Common myeloid progenitor, CD34-positive (primary cell): Measurements from ENCODE around the gene TUBGCP5.

Experiments
- CTCF ChIA-PET: fragments of 350-600 bp; sonication (Branson Sonifier 250); formaldehyde crosslinking; loops from one replicate; lab custom pipeline; 2021; ENCODE audit warnings: antibody characterized with exemption; lab: Charles Lee
- POLR2A ChIA-PET: fragments of 350-600 bp; sonication (Branson Sonifier 250); formaldehyde crosslinking; loops from one replicate; lab custom pipeline; 2021; ENCODE audit warnings: antibody characterized with exemption; lab: Charles Lee
- DNase-seq, 3 donors: peaks; one replicate each; pipeline versions ENCODE4 v3.0.0 to v3.0.0-alpha.2; 2013
- H3K27ac ChIP-seq, 2 experiments: 1 replicate in 1 of 2; 2 replicates in 1 of 2; pipeline ENCODE4 v1.7.0; 2013; ENCODE audit warnings: inconsistent platforms in 2 of 2, low read length in 2 of 2, mild to moderate bottlenecking in 2 of 2, low read depth in 1 of 2, moderate library complexity in 1 of 2; ENCODE audit not compliant: severe bottlenecking in 2 of 2, insufficient read depth in 1 of 2, poor library complexity in 1 of 2
- H3K27me3 ChIP-seq, 5 experiments: replicated peaks in 2 of 5; 1 replicate in 3 of 5; 2 replicates in 2 of 5; pipeline versions ENCODE4 v1.6.1 to v1.7.0; 2013; ENCODE audit warnings: low read length in 4 of 5, mild to moderate bottlenecking in 2 of 5, moderate library complexity in 2 of 5, inconsistent platforms in 1 of 5; ENCODE audit not compliant: insufficient read depth in 5 of 5, control insufficient read depth in 4 of 5
- H3K36me3 ChIP-seq, 4 experiments: 1 replicate in 2 of 4; 2 replicates in 2 of 4; pipeline versions ENCODE4 v1.6.1 to v1.7.0; 2013; ENCODE audit warnings: low read length in 3 of 4, control low read depth in 1 of 4, mild to moderate bottlenecking in 1 of 4; ENCODE audit not compliant: control insufficient read depth in 4 of 4, insufficient read depth in 4 of 4
- H3K4me1 ChIP-seq, 4 experiments: 1 replicate in 3 of 4; 2 replicates in 1 of 4; pipeline versions ENCODE4 v1.6.1 to v1.7.1; 2013; ENCODE audit warnings: low read length in 3 of 4, mild to moderate bottlenecking in 3 of 4, control low read depth in 1 of 4, inconsistent platforms in 1 of 4, moderate library complexity in 1 of 4; ENCODE audit not compliant: control insufficient read depth in 4 of 4, insufficient read depth in 4 of 4; ENCODE audit errors: control extremely low read depth in 1 of 4
- H3K4me3 ChIP-seq, 7 experiments: 1 replicate in 4 of 7; 2 replicates in 3 of 7; pipeline versions ENCODE4 v1.5.1 to v1.7.0; 2013; ENCODE audit warnings: mild to moderate bottlenecking in 7 of 7, low read length in 6 of 7, moderate library complexity in 6 of 7, inconsistent platforms in 2 of 7, low read depth in 2 of 7, control low read depth in 1 of 7; ENCODE audit not compliant: insufficient read depth in 4 of 7, control insufficient read depth in 1 of 7; ENCODE audit errors: extremely low read depth in 1 of 7
- H3K9me3 ChIP-seq, 5 experiments: 1 replicate in 4 of 5; 2 replicates in 1 of 5; pipeline versions ENCODE4 v1.6.1 to v1.7.1; 2013; ENCODE audit warnings: low read length in 4 of 5, mild to moderate bottlenecking in 2 of 5, inconsistent platforms in 1 of 5, low read depth in 1 of 5, moderate library complexity in 1 of 5; ENCODE audit not compliant: control insufficient read depth in 4 of 5, insufficient read depth in 2 of 5; ENCODE audit errors: control extremely low read depth in 1 of 5
- WGBS: methylation state at CpG from one replicate; pipeline ENCODE4 v1.1.5; 2013; ENCODE audit not compliant: insufficient coverage; 5-methylcytosine and 5-hydroxymethylcytosine counted together

Gene TUBGCP5

GRCh38 chr15:22966321-22967083, 72.9 kb downstream of the TUBGCP5 start:
- H3K27me3 ChIP-seq: no peaks in the 10 kb centered on the region
- 97% methylated on average over 16 of the region's 20 CpGs for WGBS
- H3K4me1 ChIP-seq: peaks cover 0 to 20% (median 11%) of the 10 kb centered on the region in 4 experiments
- no peak for DNase-seq
- POLR2A ChIA-PET: no interaction called here
- H3K9me3 ChIP-seq: peaks cover 0 to 8% (median 0%) of the 10 kb centered on the region in 5 experiments
- peaks cover 0 to 9% (median 5%) of the 10 kb centered on the region in 4 experiments for H3K36me3 ChIP-seq
- no peak overlapping the region for H3K27ac ChIP-seq
- CTCF ChIA-PET: no interaction called here
- H3K4me3 ChIP-seq: no peak overlapping the region

DNA sequence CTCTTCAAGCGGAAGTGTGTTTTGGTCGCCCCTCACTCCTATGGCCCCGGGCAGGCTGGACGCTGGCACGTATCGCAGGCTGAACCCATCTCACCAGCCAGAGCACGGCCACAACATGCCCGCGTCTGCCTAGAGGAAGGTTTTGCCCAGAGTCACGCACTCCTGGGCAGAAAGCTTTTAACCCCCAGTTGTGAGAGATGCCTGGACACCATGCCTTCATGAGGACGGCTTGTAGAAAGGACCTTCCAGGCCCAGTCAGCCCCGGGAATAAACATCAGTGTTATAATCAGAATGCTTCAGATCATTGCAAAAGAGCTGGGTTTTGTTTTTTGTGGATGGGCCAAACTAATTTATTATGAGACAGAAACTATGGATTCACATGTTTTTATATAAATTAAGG, 75.7 kb downstream of the TUBGCP5 start:
- 95% methylated on average over 12 of the region's 12 CpGs for WGBS
- H3K27me3 ChIP-seq: no peaks in the 10 kb centered on the region
- H3K27ac ChIP-seq: no peak overlapping the region
- H3K4me1 ChIP-seq: peaks cover 0 to 30% (median 20%) of the 10 kb centered on the region in 4 experiments
- ChIA-PET POLR2A (no interaction called here), CTCF (interaction anchor here (0.9 to 1.0 kb wide), 2 partner anchors 9 to 11 kb away, joined by 3 read pairs; no protein-coding TSS in a partner anchor)
- H3K9me3 ChIP-seq: no peaks in the 10 kb centered on the region
- peaks cover 0 to 6% (median 4%) of the 10 kb centered on the region in 4 experiments for H3K36me3 ChIP-seq
- DNase-seq: no peak
- no peak overlapping the region for H3K4me3 ChIP-seq

DNA sequence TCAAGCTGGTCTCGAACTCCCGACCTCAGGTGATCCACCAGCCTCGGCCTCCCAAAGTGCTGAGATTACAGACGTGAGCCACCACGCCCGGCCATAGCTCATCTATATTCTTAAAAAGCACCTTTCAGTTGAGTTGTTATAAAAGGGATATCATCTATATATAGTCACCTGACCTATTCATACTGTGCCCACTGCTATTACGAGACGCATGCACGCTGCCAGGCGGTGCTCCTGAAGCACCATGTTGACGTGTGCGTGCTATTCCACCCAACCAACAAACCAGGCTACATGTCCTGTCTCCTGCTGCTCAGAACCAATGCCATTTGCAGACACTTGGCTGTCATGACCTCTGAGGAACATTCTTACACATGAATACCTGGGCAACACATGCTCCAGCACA, 76.8 kb downstream of the TUBGCP5 start:
- POLR2A ChIA-PET: interaction anchor here (0.7 kb wide), 1 partner anchor 18 kb away, joined by 5 read pairs; no protein-coding TSS in a partner anchor
- H3K4me1 ChIP-seq: peaks cover 0 to 35% (median 24%) of the 10 kb centered on the region in 4 experiments
- no peaks in the 10 kb centered on the region for H3K9me3 ChIP-seq
- peaks cover 0 to 5% (median 2%) of the 10 kb centered on the region in 4 experiments for H3K36me3 ChIP-seq
- H3K4me3 ChIP-seq: no peak overlapping the region
- WGBS: 100% methylated on average over 6 of the region's 12 CpGs
- DNase-seq: no peak
- H3K27me3 ChIP-seq: no peaks in the 10 kb centered on the region
- H3K27ac ChIP-seq: no peak overlapping the region
- CTCF ChIA-PET: no interaction called here

DNA sequence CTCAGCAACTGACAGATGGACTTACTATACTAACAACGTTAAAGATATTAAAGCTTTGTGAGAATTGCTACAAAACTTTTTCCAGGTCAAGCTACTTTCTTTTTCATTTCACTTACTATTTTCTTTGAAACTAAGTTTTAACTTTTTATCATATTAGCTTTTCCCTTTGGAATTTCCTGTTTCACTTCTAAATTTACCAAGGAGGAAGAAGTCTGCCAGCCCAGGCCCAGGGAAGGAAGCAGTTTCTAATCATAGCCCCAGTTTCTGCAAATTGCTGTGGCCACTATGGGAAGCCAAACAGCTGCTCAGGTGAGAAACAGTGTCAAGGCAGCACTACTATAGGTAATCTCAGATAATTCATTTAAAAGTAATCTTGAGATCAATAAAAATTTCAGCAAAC, 77.6 kb downstream of the TUBGCP5 start:
- H3K4me1 ChIP-seq: peaks cover 0 to 35% (median 24%) of the 10 kb centered on the region in 4 experiments
- no CpG with 5 or more reads among the region's 1 CpG for WGBS
- ChIA-PET POLR2A (interaction anchor here (0.6 kb wide), 1 partner anchor 19 kb away, joined by 3 read pairs; no protein-coding TSS in a partner anchor), CTCF (no interaction called here)
- H3K27me3 ChIP-seq: no peaks in the 10 kb centered on the region
- H3K4me3 ChIP-seq: no peak overlapping the region
- no peak overlapping the region for H3K27ac ChIP-seq
- H3K36me3 ChIP-seq: peaks cover 0 to 4% (median 2%) of the 10 kb centered on the region in 4 experiments
- H3K9me3 ChIP-seq: no peaks in the 10 kb centered on the region
- DNase-seq: no peak

DNA sequence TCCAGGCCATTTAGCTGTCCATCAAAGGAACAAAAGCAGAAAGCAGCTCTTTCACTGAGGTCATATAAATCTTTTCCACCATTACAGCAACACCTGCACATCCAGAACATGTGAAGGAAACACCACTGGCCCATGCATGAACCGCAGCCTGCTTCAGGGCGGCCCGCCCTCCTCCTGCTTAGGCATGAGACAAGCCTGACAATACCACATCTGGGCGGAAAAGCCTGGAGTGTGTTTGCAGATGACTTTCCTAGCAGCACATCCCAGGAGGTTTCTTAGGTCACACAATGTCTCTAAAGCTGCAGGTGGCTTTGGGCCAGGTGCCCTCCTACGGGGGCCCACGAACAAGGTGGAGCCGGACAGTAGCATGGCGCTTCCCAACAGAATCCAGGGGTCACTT, 78.8 kb downstream of the TUBGCP5 start:
- Histone ChIP-seq H3K4me1 (peaks cover 0 to 45% (median 24%) of the 10 kb centered on the region in 4 experiments), H3K9me3 (no peaks in the 10 kb centered on the region), H3K36me3 (peaks cover 0 to 4% (median 0%) of the 10 kb centered on the region in 4 experiments), H3K4me3 (no peak overlapping the region), H3K27ac (no peak overlapping the region), H3K27me3 (no peaks in the 10 kb centered on the region)
- ChIA-PET CTCF (no interaction called here), POLR2A (no interaction called here)
- WGBS: 100% methylated on average over 5 of the region's 8 CpGs
- no peak for DNase-seq

DNA sequence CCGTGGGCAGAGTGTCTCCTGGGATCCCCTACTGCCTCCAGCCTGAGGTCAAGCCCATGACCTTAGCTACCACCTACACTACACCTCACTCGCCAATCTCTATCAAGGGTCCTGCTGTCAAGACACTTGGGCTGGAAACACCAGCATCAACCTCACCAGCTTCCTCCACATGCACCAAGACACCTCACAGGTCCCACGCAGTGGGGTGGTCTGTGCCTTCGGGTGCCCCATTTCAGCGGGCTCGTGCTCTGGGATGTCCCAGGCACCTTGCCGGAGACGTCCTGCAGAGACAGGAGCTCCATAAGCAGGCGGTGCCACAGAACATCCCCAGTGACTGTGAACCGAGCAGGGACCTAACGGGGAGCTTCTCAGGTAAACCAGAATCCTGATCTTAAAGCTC, 79.2 kb downstream of the TUBGCP5 start:
- POLR2A ChIA-PET: no interaction called here
- Histone ChIP-seq H3K4me3 (no peak overlapping the region), H3K27me3 (no peaks in the 10 kb centered on the region), H3K27ac (no peak overlapping the region), H3K36me3 (peaks cover 0 to 4% (median 0%) of the 10 kb centered on the region in 4 experiments), H3K9me3 (no peaks in the 10 kb centered on the region), H3K4me1 (peaks cover 0 to 47% (median 24%) of the 10 kb centered on the region in 4 experiments)
- CTCF ChIA-PET: no interaction called here
- 98% methylated on average over 11 of the region's 11 CpGs for WGBS
- DNase-seq: no peak
